ENCODE results near the gene CDK19.

DNA sequence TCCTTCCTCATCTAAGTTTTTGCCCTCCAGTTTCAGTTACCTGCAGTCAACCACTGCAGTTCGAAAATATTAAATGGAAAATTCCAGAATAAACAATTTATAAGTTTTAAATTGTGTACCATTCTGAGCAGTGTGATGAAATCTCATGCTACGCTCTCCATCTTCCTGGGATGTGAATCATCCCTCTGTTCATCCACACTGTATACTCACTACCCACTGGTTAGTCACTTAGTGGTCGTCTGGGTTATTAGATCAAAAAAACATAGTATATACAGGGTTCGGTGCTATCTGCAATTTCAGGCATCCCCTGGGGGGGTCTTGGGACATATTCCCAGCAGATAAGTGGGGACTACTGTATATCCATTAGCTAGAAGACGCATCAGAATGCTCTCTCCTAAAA lies 186.9 kb downstream of the CDK19 start:
- TF ChIP-seq, protein P1, sequence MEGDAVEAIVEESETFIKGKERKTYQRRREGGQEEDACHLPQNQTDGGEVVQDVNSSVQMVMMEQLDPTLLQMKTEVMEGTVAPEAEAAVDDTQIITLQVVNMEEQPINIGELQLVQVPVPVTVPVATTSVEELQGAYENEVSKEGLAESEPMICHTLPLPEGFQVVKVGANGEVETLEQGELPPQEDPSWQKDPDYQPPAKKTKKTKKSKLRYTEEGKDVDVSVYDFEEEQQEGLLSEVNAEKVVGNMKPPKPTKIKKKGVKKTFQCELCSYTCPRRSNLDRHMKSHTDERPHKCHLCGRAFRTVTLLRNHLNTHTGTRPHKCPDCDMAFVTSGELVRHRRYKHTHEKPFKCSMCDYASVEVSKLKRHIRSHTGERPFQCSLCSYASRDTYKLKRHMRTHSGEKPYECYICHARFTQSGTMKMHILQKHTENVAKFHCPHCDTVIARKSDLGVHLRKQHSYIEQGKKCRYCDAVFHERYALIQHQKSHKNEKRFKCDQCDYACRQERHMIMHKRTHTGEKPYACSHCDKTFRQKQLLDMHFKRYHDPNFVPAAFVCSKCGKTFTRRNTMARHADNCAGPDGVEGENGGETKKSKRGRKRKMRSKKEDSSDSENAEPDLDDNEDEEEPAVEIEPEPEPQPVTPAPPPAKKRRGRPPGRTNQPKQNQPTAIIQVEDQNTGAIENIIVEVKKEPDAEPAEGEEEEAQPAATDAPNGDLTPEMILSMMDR (IDR thresholded peaks at IDR 0.05; ENCODE audit: low read length) = no peak
- TF ChIP-seq EZH2 (IDR thresholded peaks at IDR 0.05; ENCODE audit: borderline replicate concordance, low read length) = no peak

Measured in OCI-LY1 (cell line).